GM23338 (cell line): ENCODE data around the gene FOXK2. TPM values are rescaled to one million over a fixed set of nuclear protein-coding genes. Genes with fewer than 3 reads are reported as not detected.

Source experiments
- ATAC-seq: fragments of 200-7000 bp; cut with Tn5 transposase; 3 replicates; pipeline ENCODE4 v1.9.1; 2020
- DNase-seq: peaks from one replicate; pipeline ENCODE4 v3.0.0-alpha.2; 2015; ENCODE audit warnings: low spot score
- H2AFZ ChIP-seq: fragments of 200-600 bp; sonication (generic); 2 replicates; pipeline ENCODE4 v1.8.0; 2016; ENCODE audit warnings: antibody characterized with exemption, mild to moderate bottlenecking, moderate library complexity
- H3F3A ChIP-seq: fragments of 200-600 bp; sonication (generic); replicated peaks from 2 replicates; pipeline ENCODE4 v1.8.0; 2017; ENCODE audit warnings: antibody characterized with exemption, mixed run types, low read depth
- H3K27ac ChIP-seq: fragments of 200-600 bp; sonication (generic); 2 replicates; pipeline ENCODE4 v1.6.1; 2016; ENCODE audit warnings: low read depth
- H3K27me3 ChIP-seq: fragments of 200-600 bp; sonication (generic); 2 replicates; pipeline ENCODE4 v1.8.0; 2016; ENCODE audit warnings: mild to moderate bottlenecking, mixed run types, moderate library complexity; ENCODE audit not compliant: insufficient read depth
- H3K36me3 ChIP-seq: fragments of 200-600 bp; sonication (generic); 2 replicates; pipeline ENCODE4 v1.8.0; 2016; ENCODE audit warnings: mild to moderate bottlenecking; ENCODE audit not compliant: insufficient read depth
- H3K4me1 ChIP-seq: fragments of 200-600 bp; sonication (generic); 2 replicates; pipeline ENCODE4 v1.8.0; 2016; ENCODE audit warnings: mild to moderate bottlenecking, moderate library complexity; ENCODE audit not compliant: insufficient read depth
- H3K4me2 ChIP-seq: fragments of 200-600 bp; sonication (generic); 2 replicates; pipeline ENCODE4 v1.7.1; 2017; ENCODE audit warnings: mixed run types
- H3K4me3 ChIP-seq: fragments of 200-600 bp; sonication (generic); 2 replicates; pipeline ENCODE4 v1.6.1; 2016; ENCODE audit warnings: mixed run types
- H3K79me2 ChIP-seq: fragments of 200-600 bp; sonication (generic); replicated peaks from 2 replicates; pipeline ENCODE4 v1.8.0; 2017; ENCODE audit warnings: mild to moderate bottlenecking; ENCODE audit not compliant: insufficient read depth
- H3K9me2 ChIP-seq: fragments of 200-600 bp; sonication (generic); 2 replicates; pipeline ENCODE4 v1.8.0; 2017; ENCODE audit not compliant: insufficient read depth
- H4K20me1 ChIP-seq: fragments of 200-600 bp; sonication (generic); replicated peaks from 2 replicates; pipeline ENCODE4 v1.8.0; 2017; ENCODE audit warnings: mild to moderate bottlenecking; ENCODE audit not compliant: insufficient read depth
- H3K27ac Mint-ChIP-seq: 2 replicates; pipeline ENCODE4 v1.8.0; 2020; ENCODE audit warnings: inconsistent platforms, mild to moderate bottlenecking, moderate library complexity, mixed read lengths
- H3K27me3 Mint-ChIP-seq: 3 replicates; pipeline ENCODE4 v1.8.0; 2022; ENCODE audit warnings: low read depth, mild to moderate bottlenecking, moderate library complexity, mixed read lengths, inconsistent platforms; ENCODE audit not compliant: insufficient read depth, poor library complexity
- H3K36me3 Mint-ChIP-seq: 3 replicates; pipeline ENCODE4 v1.8.0; 2021; ENCODE audit warnings: low read depth, mild to moderate bottlenecking, inconsistent platforms, moderate library complexity, mixed read lengths
- H3K4me1 Mint-ChIP-seq: 3 replicates; pipeline ENCODE4 v1.8.0; 2020; ENCODE audit warnings: mild to moderate bottlenecking, inconsistent platforms, mixed read lengths
- H3K4me3 Mint-ChIP-seq: 3 replicates; pipeline ENCODE4 v1.8.0; 2021; ENCODE audit warnings: moderate library complexity, mild to moderate bottlenecking, inconsistent platforms, mixed read lengths
- H3K9me3 Mint-ChIP-seq: 3 replicates; pipeline ENCODE4 v1.8.0; 2020; ENCODE audit warnings: moderate library complexity, mild to moderate bottlenecking, inconsistent platforms, mixed read lengths
- CREB1 ChIP-seq: fragments of 250-450 bp; sonication (Bioruptor Pico); IDR thresholded peaks from 2 replicates; pipeline ENCODE4 v1.5.0; 2020; ENCODE audit warnings: low read depth, mild to moderate bottlenecking, moderate library complexity
- ETS1 ChIP-seq: IDR thresholded peaks from 2 replicates; pipeline ENCODE4 v1.6.1; 2016; ENCODE audit warnings: antibody characterized with exemption
- EZH2 ChIP-seq: fragments of 200-600 bp; sonication (generic); IDR thresholded peaks from one replicate; pipeline ENCODE4 v1.8.0; 2017; ENCODE audit warnings: antibody characterized with exemption, mild to moderate bottlenecking, low read depth; ENCODE audit not compliant: unreplicated experiment
- EZH2phosphoT487 ChIP-seq: fragments of 200-600 bp; sonication (generic); IDR thresholded peaks from one replicate; pipeline ENCODE4 v1.8.1; 2018; ENCODE audit warnings: antibody characterized with exemption; ENCODE audit not compliant: unreplicated experiment
- JUNB ChIP-seq: IDR thresholded peaks from one replicate; pipeline ENCODE4 v1.6.1; 2016; ENCODE audit warnings: antibody characterized with exemption; ENCODE audit not compliant: unreplicated experiment
- STAT1 ChIP-seq: IDR thresholded peaks from one replicate; pipeline ENCODE4 v1.6.1; 2016; ENCODE audit warnings: antibody characterized with exemption; ENCODE audit not compliant: unreplicated experiment
- ZNF114 ChIP-seq: fragments of 250-450 bp; sonication (Bioruptor Pico); IDR thresholded peaks from 2 replicates; pipeline ENCODE4 v1.5.0; 2020; ENCODE audit warnings: mild to moderate bottlenecking, moderate library complexity
- ZNF462 ChIP-seq: fragments of 250-450 bp; sonication (Bioruptor Pico); IDR thresholded peaks from 2 replicates; pipeline ENCODE4 v1.5.0; 2020; ENCODE audit warnings: mild to moderate bottlenecking, moderate library complexity
- polyA plus RNA-seq: library from polyadenylated mRNA; unstranded; fragments of >200 nt; fragmentation: Nextera tagmentation; extraction: Ambion mirVana; gene quantifications from 2 replicates; pipeline ENCODE4 v1.2.1, GENCODE V29; 2016
- total RNA-seq: library from RNA; depleted of rRNA; stranded (reverse); fragments of >200 nt; shearing (Covaris generic); gene quantifications from 2 replicates; pipeline ENCODE4 v1.2.3, GENCODE V29; 2014

FOXK2 gene
- total and polyA plus RNA-seq, 2 experiments from 2014 or later: 12.3 to 66.0 TPM

- Histone ChIP-seq H4K20me1 (no peaks in the 10 kb centered on the region; the same call in 1 of the 2 replicates), H3K79me2 (peaks cover 2% of the 10 kb centered on the region), H3K27me3 (no peaks in the 10 kb centered on the region), H3K36me3 (peaks cover 27% of the 10 kb centered on the region), H3K4me3 (no peak overlapping the region), H3K4me2 (no peak overlapping the region), H3K27ac (no peak overlapping the region), H3K4me1 (no peaks in the 10 kb centered on the region), H3F3A (peaks cover 9% of the 10 kb centered on the region; the same call in 1 of the 2 replicates), H3K9me2 (no peaks in the 10 kb centered on the region), H2AFZ (no peak overlapping the region)
- DNase-seq (no peak), ATAC-seq (no peak)
- Mint-ChIP-seq H3K27me3 (peaks cover 14% of the 10 kb centered on the region), H3K9me3 (peaks cover 9% of the 10 kb centered on the region; the same call in 2 of the 3 replicates), H3K36me3 (peaks cover 80% of the 10 kb centered on the region), H3K4me1 (peaks cover 6% of the 10 kb centered on the region; the same call in 2 of the 3 replicates), H3K4me3 (no peak overlapping the region), H3K27ac (peak overlapping the region; percentile 49; the same call in 1 of the 2 replicates)
- TF ChIP-seq ETS1 (no peak), JUNB (no peak), EZH2 (no peak)
Observed at GRCh38 chr17:82602986-82603710, 83.6 kb downstream of the FOXK2 start.

GRCh38 chr17:82603981-82604448, 84.5 kb downstream of the FOXK2 start:
- H3K27me3 ChIP-seq: no peaks in the 10 kb centered on the region
- peaks cover 14% of the 10 kb centered on the region for H3K27me3 Mint-ChIP-seq
- DNase-seq: no peak
- H3K4me2 ChIP-seq: no peak overlapping the region
- ATAC-seq: no peak
- peaks cover 27% of the 10 kb centered on the region for H3K36me3 ChIP-seq
- H3K27ac ChIP-seq: no peak overlapping the region
- H3K4me3 Mint-ChIP-seq: no peak overlapping the region
- H3F3A ChIP-seq: peaks cover 9% of the 10 kb centered on the region; the same call in 1 of the 2 replicates
- TF ChIP-seq STAT1: no peak
- no peak for TF ChIP-seq CREB1 (CRISPR knock-in tag)
- no peak for TF ChIP-seq JUNB
- no peaks in the 10 kb centered on the region; the same call in 1 of the 2 replicates for H4K20me1 ChIP-seq
- H3K9me2 ChIP-seq: no peaks in the 10 kb centered on the region
- no peaks in the 10 kb centered on the region; the same call in 1 of the 2 replicates for H3K79me2 ChIP-seq
- peaks cover 82% of the 10 kb centered on the region for H3K36me3 Mint-ChIP-seq
- H3K27ac Mint-ChIP-seq: no peak overlapping the region
- H3K4me3 ChIP-seq: no peak overlapping the region
- H3K4me1 Mint-ChIP-seq: peaks cover 6% of the 10 kb centered on the region; the same call in 2 of the 3 replicates
- no peak overlapping the region for H2AFZ ChIP-seq
- peaks cover 9% of the 10 kb centered on the region; the same call in 2 of the 3 replicates for H3K9me3 Mint-ChIP-seq
- H3K4me1 ChIP-seq: no peaks in the 10 kb centered on the region

GRCh38 chr17:82604532-82604931, 85.0 kb downstream of the FOXK2 start:
- H3K36me3 Mint-ChIP-seq: peaks cover 83% of the 10 kb centered on the region
- H3K27me3 Mint-ChIP-seq: peaks cover 14% of the 10 kb centered on the region
- H3K4me1 Mint-ChIP-seq: peaks cover 6% of the 10 kb centered on the region; the same call in 2 of the 3 replicates
- H3K4me1 ChIP-seq: no peaks in the 10 kb centered on the region
- H3K4me3 Mint-ChIP-seq: no peak overlapping the region
- DNase-seq: no peak
- no peak overlapping the region for H3K27ac ChIP-seq
- H3K4me2 ChIP-seq: no peak overlapping the region
- no peak overlapping the region for H2AFZ ChIP-seq
- peaks cover 9% of the 10 kb centered on the region; the same call in 1 of the 2 replicates for H3F3A ChIP-seq
- peaks cover 27% of the 10 kb centered on the region for H3K36me3 ChIP-seq
- no peaks in the 10 kb centered on the region; the same call in 1 of the 2 replicates for H4K20me1 ChIP-seq
- H3K79me2 ChIP-seq: no peaks in the 10 kb centered on the region; the same call in 1 of the 2 replicates
- no peak overlapping the region for H3K27ac Mint-ChIP-seq
- no peak for ATAC-seq
- H3K9me2 ChIP-seq: no peaks in the 10 kb centered on the region
- H3K9me3 Mint-ChIP-seq: peaks cover 9% of the 10 kb centered on the region; the same call in 2 of the 3 replicates
- H3K4me3 ChIP-seq: no peak overlapping the region
- H3K27me3 ChIP-seq: no peaks in the 10 kb centered on the region
- TF ChIP-seq ZNF114 (CRISPR knock-in tag) (no peak), JUNB (no peak), EZH2phosphoT487 (no peak), ZNF462 (no peak)
